GM11168 (cell line): ENCODE measurements around the gene UBE2G1.

Experiments
- in situ Hi-C: fragments of 300-500 bp; cut with MboI; formaldehyde crosslinking; loops from one replicate; pipeline ENCODE4 v1.12.0; 2022; ENCODE audit warnings: low sequenced_read_pairs; ENCODE audit not compliant: unreplicated experiment

Gene UBE2G1

DNA sequence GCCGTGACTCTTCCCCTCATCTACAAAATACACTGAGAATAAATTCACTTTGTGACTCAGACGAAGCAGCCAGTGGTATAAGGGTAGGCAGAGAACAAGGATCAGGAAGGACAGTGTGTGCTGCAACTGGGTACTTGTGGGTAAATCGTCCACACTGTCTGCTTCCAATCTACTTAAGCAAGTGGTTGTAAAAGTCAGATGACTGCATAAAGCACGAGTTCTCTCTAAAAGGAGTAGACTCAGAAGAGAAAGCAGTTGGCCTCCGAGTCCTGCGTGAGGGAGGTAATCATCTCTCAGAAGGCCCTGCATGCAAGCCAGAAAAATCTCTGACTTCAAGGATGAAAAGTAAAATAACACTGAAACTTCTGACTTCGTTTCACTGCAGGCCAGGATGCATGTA is 145.8 kb downstream of the UBE2G1 start:
- in situ Hi-C loops: no loop called here
